Measurements from ENCODE around the gene ZNF598. TPM values are rescaled to one million over a fixed set of nuclear protein-coding genes. Genes with fewer than 3 reads are reported as not detected.

The ZNF598 gene
- total and polyA plus RNA-seq, 2 experiments from 2014 or later: 8.5 to 48.6 TPM

- no peak overlapping the region for H3K4me3 ChIP-seq
- H3K4me2 ChIP-seq: no peak overlapping the region
- no peak overlapping the region for H3K27ac Mint-ChIP-seq
- no peak for DNase-seq (ENCODE audit: low spot score)
- H3K4me3 Mint-ChIP-seq: no peak overlapping the region
- H3F3A ChIP-seq (replicated peaks; ENCODE audit: low read depth): peaks cover 18% of the 10 kb centered on the region
- no peak overlapping the region for H3K27ac ChIP-seq (ENCODE audit: low read depth)
- no peaks in the 10 kb centered on the region; the same call in none of the 2 replicates for H4K20me1 ChIP-seq (replicated peaks; ENCODE audit: insufficient read depth)
- no peak overlapping the region for H2AFZ ChIP-seq
- TF ChIP-seq POLR2AphosphoS5 (IDR thresholded peaks at IDR 0.05; ENCODE audit: low read depth) (no peak), ETS1 (IDR thresholded peaks at IDR 0.05) (no peak), ZNF331 (CRISPR knock-in tag; IDR thresholded peaks at IDR 0.05; ENCODE audit: low read depth) (no peak), NANOG (IDR thresholded peaks at IDR 0.05; ENCODE audit: borderline replicate concordance) (no peak), EZH2 (IDR thresholded peaks at IDR 0.05; ENCODE audit: low read depth, unreplicated experiment) (no peak), ZNF114 (CRISPR knock-in tag; IDR thresholded peaks at IDR 0.05) (no peak), EZH2phosphoT487 (IDR thresholded peaks at IDR 0.05; ENCODE audit: unreplicated experiment) (no peak), CREB1 (CRISPR knock-in tag; IDR thresholded peaks at IDR 0.05; ENCODE audit: low read depth) (no peak), STAT1 (IDR thresholded peaks at IDR 0.05; ENCODE audit: unreplicated experiment) (no peak), JUNB (IDR thresholded peaks at IDR 0.05; ENCODE audit: unreplicated experiment) (no peak)
- TF ChIP-seq, protein P1, sequence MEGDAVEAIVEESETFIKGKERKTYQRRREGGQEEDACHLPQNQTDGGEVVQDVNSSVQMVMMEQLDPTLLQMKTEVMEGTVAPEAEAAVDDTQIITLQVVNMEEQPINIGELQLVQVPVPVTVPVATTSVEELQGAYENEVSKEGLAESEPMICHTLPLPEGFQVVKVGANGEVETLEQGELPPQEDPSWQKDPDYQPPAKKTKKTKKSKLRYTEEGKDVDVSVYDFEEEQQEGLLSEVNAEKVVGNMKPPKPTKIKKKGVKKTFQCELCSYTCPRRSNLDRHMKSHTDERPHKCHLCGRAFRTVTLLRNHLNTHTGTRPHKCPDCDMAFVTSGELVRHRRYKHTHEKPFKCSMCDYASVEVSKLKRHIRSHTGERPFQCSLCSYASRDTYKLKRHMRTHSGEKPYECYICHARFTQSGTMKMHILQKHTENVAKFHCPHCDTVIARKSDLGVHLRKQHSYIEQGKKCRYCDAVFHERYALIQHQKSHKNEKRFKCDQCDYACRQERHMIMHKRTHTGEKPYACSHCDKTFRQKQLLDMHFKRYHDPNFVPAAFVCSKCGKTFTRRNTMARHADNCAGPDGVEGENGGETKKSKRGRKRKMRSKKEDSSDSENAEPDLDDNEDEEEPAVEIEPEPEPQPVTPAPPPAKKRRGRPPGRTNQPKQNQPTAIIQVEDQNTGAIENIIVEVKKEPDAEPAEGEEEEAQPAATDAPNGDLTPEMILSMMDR (conservative IDR thresholded peaks at IDR 0.05; ENCODE audit: low read depth in 2 of 2): no peak
- TF ChIP-seq, protein P2, sequence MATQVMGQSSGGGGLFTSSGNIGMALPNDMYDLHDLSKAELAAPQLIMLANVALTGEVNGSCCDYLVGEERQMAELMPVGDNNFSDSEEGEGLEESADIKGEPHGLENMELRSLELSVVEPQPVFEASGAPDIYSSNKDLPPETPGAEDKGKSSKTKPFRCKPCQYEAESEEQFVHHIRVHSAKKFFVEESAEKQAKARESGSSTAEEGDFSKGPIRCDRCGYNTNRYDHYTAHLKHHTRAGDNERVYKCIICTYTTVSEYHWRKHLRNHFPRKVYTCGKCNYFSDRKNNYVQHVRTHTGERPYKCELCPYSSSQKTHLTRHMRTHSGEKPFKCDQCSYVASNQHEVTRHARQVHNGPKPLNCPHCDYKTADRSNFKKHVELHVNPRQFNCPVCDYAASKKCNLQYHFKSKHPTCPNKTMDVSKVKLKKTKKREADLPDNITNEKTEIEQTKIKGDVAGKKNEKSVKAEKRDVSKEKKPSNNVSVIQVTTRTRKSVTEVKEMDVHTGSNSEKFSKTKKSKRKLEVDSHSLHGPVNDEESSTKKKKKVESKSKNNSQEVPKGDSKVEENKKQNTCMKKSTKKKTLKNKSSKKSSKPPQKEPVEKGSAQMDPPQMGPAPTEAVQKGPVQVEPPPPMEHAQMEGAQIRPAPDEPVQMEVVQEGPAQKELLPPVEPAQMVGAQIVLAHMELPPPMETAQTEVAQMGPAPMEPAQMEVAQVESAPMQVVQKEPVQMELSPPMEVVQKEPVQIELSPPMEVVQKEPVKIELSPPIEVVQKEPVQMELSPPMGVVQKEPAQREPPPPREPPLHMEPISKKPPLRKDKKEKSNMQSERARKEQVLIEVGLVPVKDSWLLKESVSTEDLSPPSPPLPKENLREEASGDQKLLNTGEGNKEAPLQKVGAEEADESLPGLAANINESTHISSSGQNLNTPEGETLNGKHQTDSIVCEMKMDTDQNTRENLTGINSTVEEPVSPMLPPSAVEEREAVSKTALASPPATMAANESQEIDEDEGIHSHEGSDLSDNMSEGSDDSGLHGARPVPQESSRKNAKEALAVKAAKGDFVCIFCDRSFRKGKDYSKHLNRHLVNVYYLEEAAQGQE (IDR thresholded peaks at IDR 0.05; ENCODE audit: unreplicated experiment): no peak
- TF ChIP-seq, protein P3, sequence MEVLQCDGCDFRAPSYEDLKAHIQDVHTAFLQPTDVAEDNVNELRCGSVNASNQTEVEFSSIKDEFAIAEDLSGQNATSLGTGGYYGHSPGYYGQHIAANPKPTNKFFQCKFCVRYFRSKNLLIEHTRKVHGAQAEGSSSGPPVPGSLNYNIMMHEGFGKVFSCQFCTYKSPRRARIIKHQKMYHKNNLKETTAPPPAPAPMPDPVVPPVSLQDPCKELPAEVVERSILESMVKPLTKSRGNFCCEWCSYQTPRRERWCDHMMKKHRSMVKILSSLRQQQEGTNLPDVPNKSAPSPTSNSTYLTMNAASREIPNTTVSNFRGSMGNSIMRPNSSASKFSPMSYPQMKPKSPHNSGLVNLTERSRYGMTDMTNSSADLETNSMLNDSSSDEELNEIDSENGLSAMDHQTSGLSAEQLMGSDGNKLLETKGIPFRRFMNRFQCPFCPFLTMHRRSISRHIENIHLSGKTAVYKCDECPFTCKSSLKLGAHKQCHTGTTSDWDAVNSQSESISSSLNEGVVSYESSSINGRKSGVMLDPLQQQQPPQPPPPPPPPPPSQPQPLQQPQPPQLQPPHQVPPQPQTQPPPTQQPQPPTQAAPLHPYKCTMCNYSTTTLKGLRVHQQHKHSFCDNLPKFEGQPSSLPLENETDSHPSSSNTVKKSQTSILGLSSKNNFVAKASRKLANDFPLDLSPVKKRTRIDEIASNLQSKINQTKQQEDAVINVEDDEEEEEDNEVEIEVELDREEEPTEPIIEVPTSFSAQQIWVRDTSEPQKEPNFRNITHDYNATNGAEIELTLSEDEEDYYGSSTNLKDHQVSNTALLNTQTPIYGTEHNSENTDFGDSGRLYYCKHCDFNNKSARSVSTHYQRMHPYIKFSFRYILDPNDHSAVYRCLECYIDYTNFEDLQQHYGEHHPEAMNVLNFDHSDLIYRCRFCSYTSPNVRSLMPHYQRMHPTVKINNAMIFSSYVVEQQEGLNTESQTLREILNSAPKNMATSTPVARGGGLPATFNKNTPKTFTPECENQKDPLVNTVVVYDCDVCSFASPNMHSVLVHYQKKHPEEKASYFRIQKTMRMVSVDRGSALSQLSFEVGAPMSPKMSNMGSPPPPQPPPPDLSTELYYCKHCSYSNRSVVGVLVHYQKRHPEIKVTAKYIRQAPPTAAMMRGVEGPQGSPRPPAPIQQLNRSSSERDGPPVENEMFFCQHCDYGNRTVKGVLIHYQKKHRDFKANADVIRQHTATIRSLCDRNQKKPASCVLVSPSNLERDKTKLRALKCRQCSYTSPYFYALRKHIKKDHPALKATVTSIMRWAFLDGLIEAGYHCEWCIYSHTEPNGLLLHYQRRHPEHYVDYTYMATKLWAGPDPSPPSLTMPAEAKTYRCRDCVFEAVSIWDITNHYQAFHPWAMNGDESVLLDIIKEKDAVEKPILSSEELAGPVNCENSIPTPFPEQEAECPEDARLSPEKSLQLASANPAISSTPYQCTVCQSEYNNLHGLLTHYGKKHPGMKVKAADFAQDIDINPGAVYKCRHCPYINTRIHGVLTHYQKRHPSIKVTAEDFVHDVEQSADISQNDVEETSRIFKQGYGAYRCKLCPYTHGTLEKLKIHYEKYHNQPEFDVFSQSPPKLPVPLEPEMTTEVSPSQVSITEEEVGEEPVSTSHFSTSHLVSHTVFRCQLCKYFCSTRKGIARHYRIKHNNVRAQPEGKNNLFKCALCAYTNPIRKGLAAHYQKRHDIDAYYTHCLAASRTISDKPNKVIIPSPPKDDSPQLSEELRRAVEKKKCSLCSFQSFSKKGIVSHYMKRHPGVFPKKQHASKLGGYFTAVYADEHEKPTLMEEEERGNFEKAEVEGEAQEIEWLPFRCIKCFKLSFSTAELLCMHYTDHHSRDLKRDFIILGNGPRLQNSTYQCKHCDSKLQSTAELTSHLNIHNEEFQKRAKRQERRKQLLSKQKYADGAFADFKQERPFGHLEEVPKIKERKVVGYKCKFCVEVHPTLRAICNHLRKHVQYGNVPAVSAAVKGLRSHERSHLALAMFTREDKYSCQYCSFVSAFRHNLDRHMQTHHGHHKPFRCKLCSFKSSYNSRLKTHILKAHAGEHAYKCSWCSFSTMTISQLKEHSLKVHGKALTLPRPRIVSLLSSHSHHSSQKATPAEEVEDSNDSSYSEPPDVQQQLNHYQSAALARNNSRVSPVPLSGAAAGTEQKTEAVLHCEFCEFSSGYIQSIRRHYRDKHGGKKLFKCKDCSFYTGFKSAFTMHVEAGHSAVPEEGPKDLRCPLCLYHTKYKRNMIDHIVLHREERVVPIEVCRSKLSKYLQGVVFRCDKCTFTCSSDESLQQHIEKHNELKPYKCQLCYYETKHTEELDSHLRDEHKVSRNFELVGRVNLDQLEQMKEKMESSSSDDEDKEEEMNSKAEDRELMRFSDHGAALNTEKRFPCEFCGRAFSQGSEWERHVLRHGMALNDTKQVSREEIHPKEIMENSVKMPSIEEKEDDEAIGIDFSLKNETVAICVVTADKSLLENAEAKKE (CRISPR knock-in tag; IDR thresholded peaks at IDR 0.05): no peak
- peaks cover 18% of the 10 kb centered on the region for H3K4me1 ChIP-seq (ENCODE audit: insufficient read depth)
- peaks cover 37% of the 10 kb centered on the region for H3K27me3 Mint-ChIP-seq (ENCODE audit: insufficient read depth, low read depth, poor library complexity)
- H3K4me1 Mint-ChIP-seq: peaks cover 17% of the 10 kb centered on the region
- peaks cover 9% of the 10 kb centered on the region for H3K79me2 ChIP-seq (replicated peaks; ENCODE audit: insufficient read depth)
- H3K9me3 Mint-ChIP-seq: no peaks in the 10 kb centered on the region
- peaks cover 32% of the 10 kb centered on the region for H3K27me3 ChIP-seq (ENCODE audit: insufficient read depth)
- no peaks in the 10 kb centered on the region for H3K9me2 ChIP-seq (ENCODE audit: insufficient read depth)
- no peak for ATAC-seq
- H3K36me3 ChIP-seq (ENCODE audit: insufficient read depth): no peaks in the 10 kb centered on the region
- H3K36me3 Mint-ChIP-seq (ENCODE audit: low read depth): peaks cover 12% of the 10 kb centered on the region
These were observed 31.7 kb downstream of the ZNF598 start for GRCh38 chr16:1977875-1978268.

All from GM23338 (cell line).